HepG2 (cell line): ENCODE results near the gene MYL6. TPM values are rescaled to one million over a fixed set of nuclear protein-coding genes. Genes with fewer than 3 reads are reported as not detected.

ENCODE experiments used
- CCAR2 ChIP-seq: fragments of 200-400 bp; formaldehyde crosslinking; optimal IDR thresholded peaks from 2 replicates; pipeline ENCODE3; 2018; ENCODE audit warnings: low read depth, mild to moderate bottlenecking, low read length, moderate library complexity
- CREM ChIP-seq, 2 experiments: sonication (generic) in 1 of 2; formaldehyde crosslinking in 1 of 2; IDR thresholded peaks; 2 replicates each; pipeline versions ENCODE4 v1.4.0 to v1.6.1; 2016 to 2020; ENCODE audit warnings: antibody characterized with exemption in 1 of 2, mild to moderate bottlenecking in 1 of 2, missing genetic modification reagents in 1 of 2
- HCFC1 ChIP-seq: fragments of 150-350 bp; IDR thresholded peaks from 2 replicates; pipeline ENCODE4 v1.6.1; 2014; ENCODE audit warnings: low read depth, low read length
- KLF11 ChIP-seq: IDR thresholded peaks from 2 replicates; pipeline ENCODE4 v1.6.1; 2016; ENCODE audit warnings: missing compliant biosample characterization
- MAFF ChIP-seq: IDR thresholded peaks from 2 replicates; pipeline ENCODE4 v1.6.1; 2011; ENCODE audit warnings: low read depth, low read length, improper control_type of control experiment
- TRIM24 ChIP-seq: sonication (generic); formaldehyde crosslinking; IDR thresholded peaks from 2 replicates; pipeline ENCODE4 v1.8.0; 2022; ENCODE audit warnings: mild to moderate bottlenecking, missing genetic modification reagents
- ZNF20 ChIP-seq: sonication (generic); formaldehyde crosslinking; IDR thresholded peaks from 2 replicates; pipeline ENCODE4 v1.4.0; 2020; ENCODE audit warnings: mild to moderate bottlenecking, moderate library complexity, missing genetic modification reagents
- ZNF570 ChIP-seq: sonication (generic); formaldehyde crosslinking; IDR thresholded peaks from 2 replicates; pipeline ENCODE4 v1.4.0; 2020; ENCODE audit warnings: mild to moderate bottlenecking, missing genetic modification reagents, borderline replicate concordance
- ZNF724P ChIP-seq: sonication (generic); formaldehyde crosslinking; IDR thresholded peaks from 2 replicates; pipeline ENCODE4 v1.8.0; 2022; ENCODE audit warnings: missing genetic modification reagents, borderline replicate concordance
- ZNF766 ChIP-seq: sonication (generic); formaldehyde crosslinking; IDR thresholded peaks from 2 replicates; pipeline ENCODE4 v1.5.0; 2020; ENCODE audit warnings: missing genetic modification reagents, borderline replicate concordance
- ZNF878 ChIP-seq: sonication (generic); formaldehyde crosslinking; IDR thresholded peaks from 2 replicates; pipeline ENCODE4 v1.8.1; 2023; ENCODE audit warnings: mild to moderate bottlenecking, missing genetic modification reagents, moderate library complexity
- polyA plus RNA-seq, 8 experiments: library from polyadenylated mRNA; depleted of rRNA in 3 of 8; stranded (reverse) in 7 of 8; unstranded in 1 of 8; fragments of >200 nt; fragmentation: Illumina TruSeq in 4 of 8; extraction: Trizol in 4 of 8; gene quantifications; 2 replicates each; pipeline versions ENCODE4 v1.2.1 to v1.2.3, GENCODE V29; 2011 to 2016; ENCODE audit warnings: low read depth in 4 of 8, missing spikeins in 1 of 8, mixed read lengths in 1 of 8; ENCODE audit not compliant: insufficient read depth in 1 of 8
- total RNA-seq, 5 experiments: library from RNA; depleted of rRNA; stranded (reverse); fragments of >200 nt; fragmentation: Illumina TruSeq; extraction: Trizol; gene quantifications; 2 replicates each; pipeline ENCODE4 v1.2.3, GENCODE V29; 2016; ENCODE audit warnings: low read depth in 1 of 5
- TF ChIP-seq, protein P1 (sequence below): sonication (generic); formaldehyde crosslinking; IDR thresholded peaks from 2 replicates; pipeline ENCODE4 v1.8.1; 2023; ENCODE audit warnings: mild to moderate bottlenecking, moderate library complexity, missing genetic modification reagents
- TF ChIP-seq, protein P2 (sequence below): sonication (generic); formaldehyde crosslinking; IDR thresholded peaks from 2 replicates; pipeline ENCODE4 v1.4.0; 2020; ENCODE audit warnings: mild to moderate bottlenecking, missing genetic modification reagents
- TF ChIP-seq, protein P3 (sequence below): sonication (generic); formaldehyde crosslinking; IDR thresholded peaks from 2 replicates; pipeline ENCODE4 v1.4.0; 2020; ENCODE audit warnings: low read depth, mild to moderate bottlenecking, missing genetic modification reagents
- TF ChIP-seq, protein P4 (sequence below): IDR thresholded peaks from 2 replicates; pipeline ENCODE4 v1.6.1; 2016; ENCODE audit warnings: control low read depth
- TF ChIP-seq, protein P5 (sequence below): sonication (generic); formaldehyde crosslinking; IDR thresholded peaks from 2 replicates; pipeline ENCODE4 v1.4.0; 2020; ENCODE audit warnings: mild to moderate bottlenecking, missing genetic modification reagents
- TF ChIP-seq, protein P6 (sequence below): IDR thresholded peaks from 2 replicates; pipeline ENCODE4 v1.6.1; 2016; ENCODE audit warnings: mild to moderate bottlenecking
- TF ChIP-seq, protein P7 (sequence below): sonication (generic); formaldehyde crosslinking; conservative IDR thresholded peaks from 2 replicates; pipeline ENCODE4 v1.4.0; 2020; ENCODE audit warnings: missing genetic modification reagents
- TF ChIP-seq, protein P8 (sequence below): sonication (generic); formaldehyde crosslinking; IDR thresholded peaks from 2 replicates; pipeline ENCODE4 v1.4.0; 2020; ENCODE audit warnings: missing genetic modification reagents

MYL6 gene
- total and polyA plus RNA-seq, 2 of the 13 experiments (the other 11 are each of a cell fraction or from before 2014, with no cell fraction given) = 1,127 to 1,192 TPM

DNA sequence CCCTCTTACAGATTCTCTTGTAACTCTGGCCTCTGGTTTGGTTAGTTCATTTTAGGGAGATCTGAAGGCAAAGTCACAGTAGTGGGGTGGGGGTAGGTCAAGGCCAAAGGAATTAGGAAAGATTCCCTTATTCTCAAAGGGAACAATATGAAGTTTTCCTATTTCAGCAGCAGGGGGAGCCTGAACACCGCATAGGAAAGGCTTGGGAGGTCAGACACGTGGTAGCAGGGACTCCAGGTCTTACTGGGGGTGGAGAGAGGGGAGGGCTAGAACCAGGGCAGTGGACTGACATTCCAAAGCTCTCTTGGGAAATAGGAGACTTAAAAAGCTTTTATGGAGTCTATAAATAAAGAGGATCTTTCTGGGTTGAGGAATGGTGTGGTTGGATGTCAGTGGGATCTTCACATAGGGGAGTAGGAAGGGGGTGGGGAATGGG is 38.8 kb upstream of the MYL6 start (continued):
- TF ChIP-seq ZNF724P (CRISPR knock-in tag) = no peak
- TF ChIP-seq, protein P1, sequence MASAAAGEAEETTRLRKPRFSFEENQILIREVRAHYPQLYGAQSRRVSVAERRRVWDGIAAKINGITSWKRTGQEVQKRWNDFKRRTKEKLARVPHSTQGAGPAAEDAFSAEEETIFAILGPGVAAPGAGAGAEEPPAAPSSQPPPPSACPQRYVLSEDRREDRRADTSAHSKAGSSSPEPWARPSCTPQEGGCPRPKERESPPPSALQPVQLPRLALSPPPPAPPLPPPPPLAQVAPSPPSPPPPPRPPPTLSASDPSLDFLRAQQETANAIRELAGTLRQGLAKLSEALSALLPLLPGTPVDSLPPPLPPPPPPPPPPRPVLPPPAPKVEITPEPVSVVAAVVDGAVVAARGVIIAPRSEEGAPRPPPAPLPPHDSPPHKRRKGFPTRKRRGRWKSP (CRISPR knock-in tag) = no peak
- TF ChIP-seq TRIM24 = no peak
- no peak for TF ChIP-seq ZNF766 (CRISPR knock-in tag)
- no peak for TF ChIP-seq ZNF20 (CRISPR knock-in tag)
- TF ChIP-seq CREM (IDR thresholded peaks at IDR 0.05) = peak; percentile 30; the same call in 1 of the 2 replicates
- no peak for TF ChIP-seq CREM (CRISPR knock-in tag; IDR thresholded peaks at IDR 0.05)
- TF ChIP-seq ZNF570 (CRISPR knock-in tag) = no peak
- TF ChIP-seq, protein P2, sequence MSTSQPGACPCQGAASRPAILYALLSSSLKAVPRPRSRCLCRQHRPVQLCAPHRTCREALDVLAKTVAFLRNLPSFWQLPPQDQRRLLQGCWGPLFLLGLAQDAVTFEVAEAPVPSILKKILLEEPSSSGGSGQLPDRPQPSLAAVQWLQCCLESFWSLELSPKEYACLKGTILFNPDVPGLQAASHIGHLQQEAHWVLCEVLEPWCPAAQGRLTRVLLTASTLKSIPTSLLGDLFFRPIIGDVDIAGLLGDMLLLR (CRISPR knock-in tag) = 0 out of 2 replicates have a peak, but pooled peaks have one; percentile 39
- TF ChIP-seq MAFF = no peak
- TF ChIP-seq, protein P3, sequence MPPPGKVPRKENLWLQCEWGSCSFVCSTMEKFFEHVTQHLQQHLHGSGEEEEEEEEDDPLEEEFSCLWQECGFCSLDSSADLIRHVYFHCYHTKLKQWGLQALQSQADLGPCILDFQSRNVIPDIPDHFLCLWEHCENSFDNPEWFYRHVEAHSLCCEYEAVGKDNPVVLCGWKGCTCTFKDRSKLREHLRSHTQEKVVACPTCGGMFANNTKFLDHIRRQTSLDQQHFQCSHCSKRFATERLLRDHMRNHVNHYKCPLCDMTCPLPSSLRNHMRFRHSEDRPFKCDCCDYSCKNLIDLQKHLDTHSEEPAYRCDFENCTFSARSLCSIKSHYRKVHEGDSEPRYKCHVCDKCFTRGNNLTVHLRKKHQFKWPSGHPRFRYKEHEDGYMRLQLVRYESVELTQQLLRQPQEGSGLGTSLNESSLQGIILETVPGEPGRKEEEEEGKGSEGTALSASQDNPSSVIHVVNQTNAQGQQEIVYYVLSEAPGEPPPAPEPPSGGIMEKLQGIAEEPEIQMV = no peak
- no peak for TF ChIP-seq ZNF878
- TF ChIP-seq CCAR2 = no peak
- TF ChIP-seq, protein P4, sequence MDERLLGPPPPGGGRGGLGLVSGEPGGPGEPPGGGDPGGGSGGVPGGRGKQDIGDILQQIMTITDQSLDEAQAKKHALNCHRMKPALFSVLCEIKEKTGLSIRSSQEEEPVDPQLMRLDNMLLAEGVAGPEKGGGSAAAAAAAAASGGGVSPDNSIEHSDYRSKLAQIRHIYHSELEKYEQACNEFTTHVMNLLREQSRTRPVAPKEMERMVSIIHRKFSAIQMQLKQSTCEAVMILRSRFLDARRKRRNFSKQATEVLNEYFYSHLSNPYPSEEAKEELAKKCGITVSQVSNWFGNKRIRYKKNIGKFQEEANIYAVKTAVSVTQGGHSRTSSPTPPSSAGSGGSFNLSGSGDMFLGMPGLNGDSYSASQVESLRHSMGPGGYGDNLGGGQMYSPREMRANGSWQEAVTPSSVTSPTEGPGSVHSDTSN = no peak
- TF ChIP-seq, protein P5, sequence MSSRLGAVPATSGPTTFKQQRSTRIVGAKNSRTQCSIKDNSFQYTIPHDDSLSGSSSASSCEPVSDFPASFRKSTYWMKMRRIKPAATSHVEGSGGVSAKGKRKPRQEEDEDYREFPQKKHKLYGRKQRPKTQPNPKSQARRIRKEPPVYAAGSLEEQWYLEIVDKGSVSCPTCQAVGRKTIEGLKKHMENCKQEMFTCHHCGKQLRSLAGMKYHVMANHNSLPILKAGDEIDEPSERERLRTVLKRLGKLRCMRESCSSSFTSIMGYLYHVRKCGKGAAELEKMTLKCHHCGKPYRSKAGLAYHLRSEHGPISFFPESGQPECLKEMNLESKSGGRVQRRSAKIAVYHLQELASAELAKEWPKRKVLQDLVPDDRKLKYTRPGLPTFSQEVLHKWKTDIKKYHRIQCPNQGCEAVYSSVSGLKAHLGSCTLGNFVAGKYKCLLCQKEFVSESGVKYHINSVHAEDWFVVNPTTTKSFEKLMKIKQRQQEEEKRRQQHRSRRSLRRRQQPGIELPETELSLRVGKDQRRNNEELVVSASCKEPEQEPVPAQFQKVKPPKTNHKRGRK (CRISPR knock-in tag) = no peak
- TF ChIP-seq, protein P6, sequence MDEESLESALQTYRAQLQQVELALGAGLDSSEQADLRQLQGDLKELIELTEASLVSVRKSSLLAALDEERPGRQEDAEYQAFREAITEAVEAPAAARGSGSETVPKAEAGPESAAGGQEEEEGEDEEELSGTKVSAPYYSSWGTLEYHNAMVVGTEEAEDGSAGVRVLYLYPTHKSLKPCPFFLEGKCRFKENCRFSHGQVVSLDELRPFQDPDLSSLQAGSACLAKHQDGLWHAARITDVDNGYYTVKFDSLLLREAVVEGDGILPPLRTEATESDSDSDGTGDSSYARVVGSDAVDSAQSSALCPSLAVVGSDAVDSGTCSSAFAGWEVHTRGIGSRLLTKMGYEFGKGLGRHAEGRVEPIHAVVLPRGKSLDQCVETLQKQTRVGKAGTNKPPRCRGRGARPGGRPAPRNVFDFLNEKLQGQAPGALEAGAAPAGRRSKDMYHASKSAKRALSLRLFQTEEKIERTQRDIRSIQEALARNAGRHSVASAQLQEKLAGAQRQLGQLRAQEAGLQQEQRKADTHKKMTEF (CRISPR knock-in tag) = no peak
- no peak for TF ChIP-seq KLF11 (CRISPR knock-in tag)
- no peak for TF ChIP-seq HCFC1
- TF ChIP-seq, protein P7, sequence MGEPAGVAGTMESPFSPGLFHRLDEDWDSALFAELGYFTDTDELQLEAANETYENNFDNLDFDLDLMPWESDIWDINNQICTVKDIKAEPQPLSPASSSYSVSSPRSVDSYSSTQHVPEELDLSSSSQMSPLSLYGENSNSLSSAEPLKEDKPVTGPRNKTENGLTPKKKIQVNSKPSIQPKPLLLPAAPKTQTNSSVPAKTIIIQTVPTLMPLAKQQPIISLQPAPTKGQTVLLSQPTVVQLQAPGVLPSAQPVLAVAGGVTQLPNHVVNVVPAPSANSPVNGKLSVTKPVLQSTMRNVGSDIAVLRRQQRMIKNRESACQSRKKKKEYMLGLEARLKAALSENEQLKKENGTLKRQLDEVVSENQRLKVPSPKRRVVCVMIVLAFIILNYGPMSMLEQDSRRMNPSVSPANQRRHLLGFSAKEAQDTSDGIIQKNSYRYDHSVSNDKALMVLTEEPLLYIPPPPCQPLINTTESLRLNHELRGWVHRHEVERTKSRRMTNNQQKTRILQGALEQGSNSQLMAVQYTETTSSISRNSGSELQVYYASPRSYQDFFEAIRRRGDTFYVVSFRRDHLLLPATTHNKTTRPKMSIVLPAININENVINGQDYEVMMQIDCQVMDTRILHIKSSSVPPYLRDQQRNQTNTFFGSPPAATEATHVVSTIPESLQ = no peak
- TF ChIP-seq, protein P8, sequence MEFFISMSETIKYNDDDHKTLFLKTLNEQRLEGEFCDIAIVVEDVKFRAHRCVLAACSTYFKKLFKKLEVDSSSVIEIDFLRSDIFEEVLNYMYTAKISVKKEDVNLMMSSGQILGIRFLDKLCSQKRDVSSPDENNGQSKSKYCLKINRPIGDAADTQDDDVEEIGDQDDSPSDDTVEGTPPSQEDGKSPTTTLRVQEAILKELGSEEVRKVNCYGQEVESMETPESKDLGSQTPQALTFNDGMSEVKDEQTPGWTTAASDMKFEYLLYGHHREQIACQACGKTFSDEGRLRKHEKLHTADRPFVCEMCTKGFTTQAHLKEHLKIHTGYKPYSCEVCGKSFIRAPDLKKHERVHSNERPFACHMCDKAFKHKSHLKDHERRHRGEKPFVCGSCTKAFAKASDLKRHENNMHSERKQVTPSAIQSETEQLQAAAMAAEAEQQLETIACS (CRISPR knock-in tag) = no peak
